Measurements from ENCODE around the gene NR2C1. TPM values are rescaled to one million over a fixed set of nuclear protein-coding genes. Genes with fewer than 3 reads are reported as not detected.

NR2C1 gene
- total and polyA plus RNA-seq, 10 of the 15 experiments (the other 5 are each of a cell fraction or from before 2014, with no cell fraction given): 8.8 to 38.1 (median 31.3) TPM

DNA sequence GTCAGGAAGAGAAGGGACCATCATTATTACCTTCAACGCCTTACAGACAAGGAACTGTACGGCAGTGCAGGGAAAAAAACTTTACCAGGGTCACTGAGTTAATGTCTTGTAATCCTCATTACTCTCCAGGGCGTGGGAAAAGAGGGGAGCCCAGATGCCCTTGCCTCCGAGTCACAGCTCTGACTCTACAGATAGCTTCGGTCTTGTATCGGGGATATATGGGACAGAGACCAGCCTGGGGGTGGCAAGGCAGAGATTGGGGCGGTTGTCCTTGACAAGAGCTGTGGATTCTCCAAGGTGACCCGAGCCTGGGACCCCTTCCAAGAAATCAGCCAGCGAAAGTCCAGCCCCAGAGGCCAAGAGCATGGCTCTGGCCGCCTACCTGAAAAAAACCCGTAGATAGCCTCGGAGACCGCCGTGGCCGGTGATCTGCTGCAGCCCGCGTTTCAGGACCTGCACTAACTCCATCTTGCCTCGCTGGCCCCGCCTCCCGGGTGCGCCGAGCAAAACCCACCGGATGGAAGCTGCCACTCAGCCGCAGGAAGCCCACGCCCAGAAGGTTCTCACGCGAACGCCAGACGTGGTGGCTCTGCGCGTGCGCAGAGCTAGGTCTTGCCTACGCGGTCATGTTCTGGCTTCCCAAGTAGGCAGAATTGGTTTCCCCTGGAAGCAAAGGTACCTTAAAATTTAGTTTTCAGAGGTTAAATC, 70.1 kb downstream of the NR2C1 start, which contains the start of gene NDUFA12 (continued):
- TF ChIP-seq, protein P1, sequence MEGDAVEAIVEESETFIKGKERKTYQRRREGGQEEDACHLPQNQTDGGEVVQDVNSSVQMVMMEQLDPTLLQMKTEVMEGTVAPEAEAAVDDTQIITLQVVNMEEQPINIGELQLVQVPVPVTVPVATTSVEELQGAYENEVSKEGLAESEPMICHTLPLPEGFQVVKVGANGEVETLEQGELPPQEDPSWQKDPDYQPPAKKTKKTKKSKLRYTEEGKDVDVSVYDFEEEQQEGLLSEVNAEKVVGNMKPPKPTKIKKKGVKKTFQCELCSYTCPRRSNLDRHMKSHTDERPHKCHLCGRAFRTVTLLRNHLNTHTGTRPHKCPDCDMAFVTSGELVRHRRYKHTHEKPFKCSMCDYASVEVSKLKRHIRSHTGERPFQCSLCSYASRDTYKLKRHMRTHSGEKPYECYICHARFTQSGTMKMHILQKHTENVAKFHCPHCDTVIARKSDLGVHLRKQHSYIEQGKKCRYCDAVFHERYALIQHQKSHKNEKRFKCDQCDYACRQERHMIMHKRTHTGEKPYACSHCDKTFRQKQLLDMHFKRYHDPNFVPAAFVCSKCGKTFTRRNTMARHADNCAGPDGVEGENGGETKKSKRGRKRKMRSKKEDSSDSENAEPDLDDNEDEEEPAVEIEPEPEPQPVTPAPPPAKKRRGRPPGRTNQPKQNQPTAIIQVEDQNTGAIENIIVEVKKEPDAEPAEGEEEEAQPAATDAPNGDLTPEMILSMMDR (IDR thresholded peaks at IDR 0.05 in 2 of 3, conservative IDR thresholded peaks at IDR 0.05 in 1 of 3; ENCODE audit: control insufficient read depth in 2 of 3, extremely low read depth in 1 of 3, insufficient read depth in 1 of 3, low read depth in 3 of 3, low read length in 3 of 3): no peak
- no peak for TF ChIP-seq ATF7 (IDR thresholded peaks at IDR 0.05; ENCODE audit: low read depth)
- no peak for TF ChIP-seq ZNF217 (IDR thresholded peaks at IDR 0.05)
- TF ChIP-seq RAD51 (IDR thresholded peaks at IDR 0.05): no peak
- TF ChIP-seq, protein P2, sequence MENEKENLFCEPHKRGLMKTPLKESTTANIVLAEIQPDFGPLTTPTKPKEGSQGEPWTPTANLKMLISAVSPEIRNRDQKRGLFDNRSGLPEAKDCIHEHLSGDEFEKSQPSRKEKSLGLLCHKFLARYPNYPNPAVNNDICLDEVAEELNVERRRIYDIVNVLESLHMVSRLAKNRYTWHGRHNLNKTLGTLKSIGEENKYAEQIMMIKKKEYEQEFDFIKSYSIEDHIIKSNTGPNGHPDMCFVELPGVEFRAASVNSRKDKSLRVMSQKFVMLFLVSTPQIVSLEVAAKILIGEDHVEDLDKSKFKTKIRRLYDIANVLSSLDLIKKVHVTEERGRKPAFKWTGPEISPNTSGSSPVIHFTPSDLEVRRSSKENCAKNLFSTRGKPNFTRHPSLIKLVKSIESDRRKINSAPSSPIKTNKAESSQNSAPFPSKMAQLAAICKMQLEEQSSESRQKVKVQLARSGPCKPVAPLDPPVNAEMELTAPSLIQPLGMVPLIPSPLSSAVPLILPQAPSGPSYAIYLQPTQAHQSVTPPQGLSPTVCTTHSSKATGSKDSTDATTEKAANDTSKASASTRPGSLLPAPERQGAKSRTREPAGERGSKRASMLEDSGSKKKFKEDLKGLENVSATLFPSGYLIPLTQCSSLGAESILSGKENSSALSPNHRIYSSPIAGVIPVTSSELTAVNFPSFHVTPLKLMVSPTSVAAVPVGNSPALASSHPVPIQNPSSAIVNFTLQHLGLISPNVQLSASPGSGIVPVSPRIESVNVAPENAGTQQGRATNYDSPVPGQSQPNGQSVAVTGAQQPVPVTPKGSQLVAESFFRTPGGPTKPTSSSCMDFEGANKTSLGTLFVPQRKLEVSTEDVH (IDR thresholded peaks at IDR 0.05; ENCODE audit: low read depth, partially characterized antibody): no peak
- TF ChIP-seq, protein P3, sequence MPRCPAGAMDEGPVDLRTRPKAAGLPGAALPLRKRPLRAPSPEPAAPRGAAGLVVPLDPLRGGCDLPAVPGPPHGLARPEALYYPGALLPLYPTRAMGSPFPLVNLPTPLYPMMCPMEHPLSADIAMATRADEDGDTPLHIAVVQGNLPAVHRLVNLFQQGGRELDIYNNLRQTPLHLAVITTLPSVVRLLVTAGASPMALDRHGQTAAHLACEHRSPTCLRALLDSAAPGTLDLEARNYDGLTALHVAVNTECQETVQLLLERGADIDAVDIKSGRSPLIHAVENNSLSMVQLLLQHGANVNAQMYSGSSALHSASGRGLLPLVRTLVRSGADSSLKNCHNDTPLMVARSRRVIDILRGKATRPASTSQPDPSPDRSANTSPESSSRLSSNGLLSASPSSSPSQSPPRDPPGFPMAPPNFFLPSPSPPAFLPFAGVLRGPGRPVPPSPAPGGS (IDR thresholded peaks at IDR 0.05; ENCODE audit: borderline replicate concordance, insufficient read depth, low read depth, low read length, poor library complexity, severe bottlenecking): no peak
- TF ChIP-seq, protein P4, sequence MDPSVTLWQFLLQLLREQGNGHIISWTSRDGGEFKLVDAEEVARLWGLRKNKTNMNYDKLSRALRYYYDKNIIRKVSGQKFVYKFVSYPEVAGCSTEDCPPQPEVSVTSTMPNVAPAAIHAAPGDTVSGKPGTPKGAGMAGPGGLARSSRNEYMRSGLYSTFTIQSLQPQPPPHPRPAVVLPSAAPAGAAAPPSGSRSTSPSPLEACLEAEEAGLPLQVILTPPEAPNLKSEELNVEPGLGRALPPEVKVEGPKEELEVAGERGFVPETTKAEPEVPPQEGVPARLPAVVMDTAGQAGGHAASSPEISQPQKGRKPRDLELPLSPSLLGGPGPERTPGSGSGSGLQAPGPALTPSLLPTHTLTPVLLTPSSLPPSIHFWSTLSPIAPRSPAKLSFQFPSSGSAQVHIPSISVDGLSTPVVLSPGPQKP (IDR thresholded peaks at IDR 0.05; ENCODE audit: low read depth, low read length): no peak
- peak; percentile 96 for TF ChIP-seq YY1 (IDR thresholded peaks at IDR 0.05; ENCODE audit: low read depth, low read length)
- TF ChIP-seq TCF3 (IDR thresholded peaks at IDR 0.05; ENCODE audit: borderline replicate concordance, insufficient read depth, low read depth, low read length): no peak
- TF ChIP-seq, protein P5, sequence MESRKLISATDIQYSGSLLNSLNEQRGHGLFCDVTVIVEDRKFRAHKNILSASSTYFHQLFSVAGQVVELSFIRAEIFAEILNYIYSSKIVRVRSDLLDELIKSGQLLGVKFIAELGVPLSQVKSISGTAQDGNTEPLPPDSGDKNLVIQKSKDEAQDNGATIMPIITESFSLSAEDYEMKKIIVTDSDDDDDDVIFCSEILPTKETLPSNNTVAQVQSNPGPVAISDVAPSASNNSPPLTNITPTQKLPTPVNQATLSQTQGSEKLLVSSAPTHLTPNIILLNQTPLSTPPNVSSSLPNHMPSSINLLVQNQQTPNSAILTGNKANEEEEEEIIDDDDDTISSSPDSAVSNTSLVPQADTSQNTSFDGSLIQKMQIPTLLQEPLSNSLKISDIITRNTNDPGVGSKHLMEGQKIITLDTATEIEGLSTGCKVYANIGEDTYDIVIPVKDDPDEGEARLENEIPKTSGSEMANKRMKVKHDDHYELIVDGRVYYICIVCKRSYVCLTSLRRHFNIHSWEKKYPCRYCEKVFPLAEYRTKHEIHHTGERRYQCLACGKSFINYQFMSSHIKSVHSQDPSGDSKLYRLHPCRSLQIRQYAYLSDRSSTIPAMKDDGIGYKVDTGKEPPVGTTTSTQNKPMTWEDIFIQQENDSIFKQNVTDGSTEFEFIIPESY (IDR thresholded peaks at IDR 0.05): no peak
- no peak for TF ChIP-seq CHD1 (IDR thresholded peaks at IDR 0.05; ENCODE audit: low read depth, low read length)
- TF ChIP-seq YBX1 (IDR thresholded peaks at IDR 0.05): no peak
- peak; percentile 48; the same call in 1 of the 2 replicates for TF ChIP-seq SMARCA5 (IDR thresholded peaks at IDR 0.05)
- TF ChIP-seq EP300 (IDR thresholded peaks at IDR 0.05; ENCODE audit: borderline replicate concordance in 1 of 2, control insufficient read depth in 1 of 2, low read depth in 2 of 2, low read length in 2 of 2): no peak
- peak; percentile 71 for TF ChIP-seq POLR2AphosphoS2 (IDR thresholded peaks at IDR 0.05; ENCODE audit: low read depth, low read length)
- no peak for TF ChIP-seq WRNIP1 (IDR thresholded peaks at IDR 0.05; ENCODE audit: borderline replicate concordance, low read depth, low read length)
- TF ChIP-seq FOS (IDR thresholded peaks at IDR 0.05; ENCODE audit: borderline replicate concordance, extremely low read depth, insufficient read length): no peak
- TF ChIP-seq RELA (IDR thresholded peaks at IDR 0.05; ENCODE audit: borderline replicate concordance, partially characterized antibody): no peak
- TF ChIP-seq SRF (IDR thresholded peaks at IDR 0.05; ENCODE audit: low read depth in 2 of 2, low read length in 2 of 2): no peak
- no peak for TF ChIP-seq KDM1A (IDR thresholded peaks at IDR 0.05; ENCODE audit: borderline replicate concordance)

Measured in GM12878 (cell line).